ENCODE results near the gene SETD1B.
"Not testable (repeated sequence)": the region's sequence is repeated elsewhere in the genome, so short reads cannot be mapped to it uniquely, and the experiment has no call there.

The SETD1B gene

DNA sequence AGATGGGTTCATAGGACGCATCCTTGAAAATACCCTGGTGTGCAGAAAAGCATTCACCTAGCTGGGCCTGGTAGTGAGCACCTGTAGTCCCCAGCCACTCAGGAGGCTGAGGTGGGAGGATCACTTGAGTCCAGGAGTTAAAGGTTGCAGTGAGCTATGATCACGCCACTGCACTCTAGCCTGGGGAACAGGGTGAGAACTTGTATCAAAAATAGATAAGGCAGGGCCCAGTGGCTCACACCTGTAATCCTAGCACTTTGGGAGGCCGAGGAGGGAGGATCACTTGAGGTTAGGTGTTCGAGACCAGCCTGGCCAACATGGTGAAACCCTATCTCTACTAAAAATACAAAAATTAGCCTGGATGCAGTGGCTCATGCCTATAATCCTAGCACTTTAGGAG lies 56.9 kb downstream of the SETD1B start:
- not testable (repeated sequence) for DNase-seq; H3K4me1 Mint-ChIP-seq (ENCODE audit: low read depth in 2 of 2); H3K9me3 Mint-ChIP-seq; H3K4me3 Mint-ChIP-seq; H3K36me3 Mint-ChIP-seq (ENCODE audit: insufficient read depth); H3K27ac Mint-ChIP-seq; ATAC-seq (replicated peaks); H3K27me3 Mint-ChIP-seq

DNA sequence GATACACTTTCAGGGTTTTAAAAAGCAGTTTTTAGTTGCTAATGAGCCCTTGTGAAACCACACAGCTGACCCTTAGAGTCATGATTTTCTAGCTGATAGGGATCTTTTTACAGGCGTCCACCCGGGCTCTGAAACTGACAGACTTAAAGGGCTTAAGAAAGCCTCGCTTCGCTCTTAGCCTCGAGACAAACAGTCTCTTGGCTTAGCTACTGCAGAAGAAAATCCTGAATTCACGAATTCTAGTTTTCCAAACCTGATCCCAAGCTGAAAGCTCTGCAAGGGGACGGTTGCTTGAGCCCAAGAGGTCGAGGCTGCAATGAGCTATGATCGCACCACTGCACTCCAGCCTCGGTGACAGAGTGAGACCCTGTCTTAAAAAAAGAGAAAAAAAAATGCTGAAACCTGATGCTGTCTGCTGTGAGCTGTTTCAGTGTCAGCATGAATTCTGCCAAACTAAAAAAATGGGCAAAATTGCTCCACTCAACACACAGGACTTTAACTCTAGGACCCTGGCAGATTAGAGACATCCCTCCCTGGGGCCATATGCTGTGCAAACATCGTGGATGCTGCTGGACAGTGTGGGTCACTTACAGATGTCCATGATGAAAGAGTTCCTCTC lies 57.9 kb downstream of the SETD1B start:
- no peaks in the 10 kb centered on the region for H3K36me3 Mint-ChIP-seq (ENCODE audit: insufficient read depth)
- peaks cover 0 to 1% of the 10 kb centered on the region in 2 donors for H3K27me3 Mint-ChIP-seq
- no peak overlapping the region for H3K27ac Mint-ChIP-seq
- no peaks in the 10 kb centered on the region for H3K9me3 Mint-ChIP-seq
- H3K4me1 Mint-ChIP-seq (ENCODE audit: low read depth in 2 of 2): peaks cover 0 to under 1% of the 10 kb centered on the region in 2 donors
- DNase-seq (no peak), ATAC-seq (replicated peaks) (no peak)
- no peak overlapping the region for H3K4me3 Mint-ChIP-seq

DNA sequence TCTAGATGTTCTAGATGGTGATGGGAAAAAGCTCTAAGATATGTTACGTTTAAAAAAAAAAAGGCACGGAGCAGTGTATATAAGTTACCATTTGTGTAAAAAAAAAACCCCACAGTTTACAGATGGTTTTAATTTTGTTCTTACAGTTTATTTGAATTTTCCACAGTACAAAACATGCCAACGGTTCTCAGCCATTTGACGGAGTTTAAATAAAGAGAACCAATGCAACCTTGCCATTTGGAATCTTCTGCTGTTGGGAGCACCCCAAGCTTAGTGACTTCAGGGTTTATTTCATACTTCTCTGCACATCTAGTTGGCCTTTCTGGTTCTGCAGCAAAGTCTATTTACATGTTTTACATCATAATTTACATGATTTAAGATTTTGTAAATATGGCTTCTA lies 62.5 kb downstream of the SETD1B start:
- H3K9me3 Mint-ChIP-seq: no peaks in the 10 kb centered on the region
- H3K4me3 Mint-ChIP-seq: no peak overlapping the region
- no peaks in the 10 kb centered on the region for H3K4me1 Mint-ChIP-seq (ENCODE audit: low read depth in 2 of 2)
- DNase-seq (no peak), ATAC-seq (replicated peaks) (no peak)
- no peaks in the 10 kb centered on the region for H3K36me3 Mint-ChIP-seq (ENCODE audit: insufficient read depth)
- H3K27ac Mint-ChIP-seq: no peak overlapping the region
- H3K27me3 Mint-ChIP-seq: no peaks in the 10 kb centered on the region

DNA sequence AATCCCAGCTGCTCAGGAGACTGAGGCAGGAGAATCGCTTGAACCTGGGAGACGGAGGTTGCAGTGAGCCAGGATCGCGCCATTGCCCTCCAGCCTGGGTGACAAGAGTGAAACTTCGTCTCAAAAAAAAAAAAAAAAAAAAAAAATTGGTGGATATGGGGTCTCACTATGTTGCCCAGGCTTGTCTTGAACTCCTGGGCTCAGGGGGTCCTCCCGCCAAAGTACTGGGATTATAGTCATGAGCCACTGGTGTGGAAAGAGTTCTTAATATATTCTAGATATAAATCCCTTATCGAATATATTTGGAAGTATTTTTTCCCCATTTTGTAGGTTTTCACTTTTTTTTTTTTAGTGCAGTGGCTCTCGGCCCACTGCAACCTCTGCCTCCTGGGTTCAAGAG lies 65.4 kb downstream of the SETD1B start:
- H3K27me3 Mint-ChIP-seq; H3K4me1 Mint-ChIP-seq (ENCODE audit: low read depth in 2 of 2); H3K36me3 Mint-ChIP-seq (ENCODE audit: insufficient read depth); H3K27ac Mint-ChIP-seq; DNase-seq; H3K4me3 Mint-ChIP-seq; H3K9me3 Mint-ChIP-seq; ATAC-seq (replicated peaks): not testable (repeated sequence)

- no peak for DNase-seq
- no peak for ATAC-seq (replicated peaks)
- H3K4me1 Mint-ChIP-seq (ENCODE audit: low read depth in 2 of 2): no peaks in the 10 kb centered on the region
- H3K36me3 Mint-ChIP-seq (ENCODE audit: insufficient read depth): no peaks in the 10 kb centered on the region
- no peaks in the 10 kb centered on the region for H3K9me3 Mint-ChIP-seq
- H3K27me3 Mint-ChIP-seq: no peaks in the 10 kb centered on the region
- no peak overlapping the region for H3K4me3 Mint-ChIP-seq
- no peak overlapping the region for H3K27ac Mint-ChIP-seq
Observed at GRCh38 chr12:121871467-121871866, 67.7 kb downstream of the SETD1B start.

DNA sequence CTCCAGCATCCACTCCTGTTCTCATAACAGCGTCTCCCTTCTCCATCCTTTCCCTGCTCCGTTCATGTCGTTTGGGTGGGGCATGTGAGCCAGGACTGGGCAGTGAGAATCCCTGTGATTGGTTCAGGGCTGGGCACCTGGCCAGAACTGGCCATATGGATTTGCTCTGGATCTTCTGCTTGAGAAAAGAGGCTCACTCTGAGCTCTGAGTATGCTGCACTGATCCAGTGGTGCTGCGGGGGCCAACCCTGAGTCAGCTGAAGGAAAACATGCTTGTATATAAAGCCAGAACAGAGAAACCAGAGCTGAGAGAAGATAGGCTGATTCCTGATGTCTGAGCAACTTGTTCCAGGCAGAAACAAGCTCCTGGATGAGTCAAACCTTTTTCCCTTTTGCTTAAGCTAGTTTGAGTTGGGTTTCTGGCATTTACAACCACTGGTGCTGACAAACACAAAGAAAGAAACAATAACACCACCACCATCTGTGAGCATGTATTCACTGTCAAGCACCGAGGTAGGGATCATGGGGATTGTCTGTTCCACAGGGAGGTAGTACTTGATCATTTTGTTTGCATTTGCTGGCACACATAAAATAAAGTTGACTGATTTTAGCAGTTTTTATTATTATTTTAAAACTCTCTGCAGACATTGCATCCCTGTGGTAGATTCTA lies 68.9 kb downstream of the SETD1B start:
- ATAC-seq (replicated peaks) (no peak), DNase-seq (no peak)
- H3K9me3 Mint-ChIP-seq: no peaks in the 10 kb centered on the region
- H3K27me3 Mint-ChIP-seq: no peaks in the 10 kb centered on the region
- H3K27ac Mint-ChIP-seq: no peak overlapping the region
- no peak overlapping the region for H3K4me3 Mint-ChIP-seq
- H3K36me3 Mint-ChIP-seq (ENCODE audit: insufficient read depth): no peaks in the 10 kb centered on the region
- H3K4me1 Mint-ChIP-seq (ENCODE audit: low read depth in 2 of 2): no peaks in the 10 kb centered on the region

DNA sequence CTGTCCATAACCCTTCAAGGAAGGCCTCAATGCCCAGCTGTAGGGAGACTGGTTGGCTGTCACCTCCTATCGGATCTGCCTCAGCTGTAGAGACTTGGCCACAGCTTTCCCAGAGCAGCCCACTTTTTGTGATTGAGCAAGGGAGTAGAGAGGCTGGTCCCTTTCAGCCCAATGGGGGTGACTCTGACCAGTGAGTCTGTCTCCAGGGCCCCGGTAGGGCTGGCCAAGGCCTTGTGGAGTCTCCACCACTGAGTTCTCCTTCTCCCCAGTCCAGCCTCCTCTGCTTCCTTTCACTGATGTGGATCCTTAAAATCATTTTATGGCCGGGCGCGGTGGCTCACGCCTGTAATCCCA lies 69.4 kb downstream of the SETD1B start:
- Mint-ChIP-seq H3K27ac (no peak overlapping the region), H3K27me3 (no peaks in the 10 kb centered on the region), H3K4me1 (ENCODE audit: low read depth in 2 of 2) (no peaks in the 10 kb centered on the region), H3K36me3 (ENCODE audit: insufficient read depth) (no peaks in the 10 kb centered on the region), H3K4me3 (no peak overlapping the region), H3K9me3 (no peaks in the 10 kb centered on the region)
- DNase-seq (no peak), ATAC-seq (replicated peaks) (no peak)

- Mint-ChIP-seq H3K36me3 (ENCODE audit: insufficient read depth) (no peaks in the 10 kb centered on the region), H3K4me1 (ENCODE audit: low read depth in 2 of 2) (no peaks in the 10 kb centered on the region), H3K4me3 (no peak overlapping the region), H3K9me3 (no peaks in the 10 kb centered on the region), H3K27ac (no peak overlapping the region), H3K27me3 (no peaks in the 10 kb centered on the region)
- ATAC-seq (replicated peaks) (no peak), DNase-seq (no peak)
Observed at GRCh38 chr12:121874071-121874470, 70.3 kb downstream of the SETD1B start.

DNA sequence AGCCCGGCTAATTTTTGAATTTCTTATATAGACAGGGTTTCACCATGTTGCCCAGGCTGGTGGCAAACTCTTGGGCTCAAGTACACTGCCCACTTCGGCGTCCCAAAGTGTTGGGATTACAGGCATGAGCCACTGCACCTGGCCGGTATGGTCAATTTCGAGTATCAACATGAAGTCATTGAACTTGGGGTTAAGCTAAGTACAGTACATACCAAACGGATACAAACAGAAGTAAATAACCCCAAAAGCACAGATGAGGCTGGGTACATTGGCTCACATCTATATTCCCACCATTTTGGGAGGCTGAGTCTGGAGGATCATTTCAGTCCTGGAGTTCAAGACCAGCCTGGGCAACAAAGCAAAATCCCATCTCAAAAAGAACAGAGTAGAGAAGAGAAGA lies 71.8 kb downstream of the SETD1B start:
- no peak for ATAC-seq (replicated peaks)

DNA sequence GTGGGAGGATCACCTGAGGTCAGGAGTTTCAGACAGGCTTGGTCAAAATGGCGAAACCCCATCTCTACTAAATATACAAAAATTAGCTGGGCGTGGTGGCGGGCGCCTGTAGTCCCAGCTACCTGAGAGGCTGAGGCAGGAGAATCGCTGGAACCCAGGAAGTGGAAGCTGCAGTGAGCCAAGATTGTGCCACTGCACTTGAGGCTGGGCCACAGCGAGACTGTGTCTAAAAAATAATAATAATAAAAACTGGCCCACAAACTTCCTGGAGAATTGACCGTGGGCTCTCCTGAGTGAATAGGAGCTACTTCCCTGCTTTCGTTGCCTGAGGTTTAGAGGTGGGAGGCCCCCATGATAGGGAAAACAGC lies 72.3 kb downstream of the SETD1B start:
- H3K4me1 Mint-ChIP-seq (ENCODE audit: low read depth in 2 of 2); H3K27me3 Mint-ChIP-seq; H3K4me3 Mint-ChIP-seq; H3K36me3 Mint-ChIP-seq (ENCODE audit: insufficient read depth); DNase-seq; ATAC-seq (replicated peaks); H3K27ac Mint-ChIP-seq; H3K9me3 Mint-ChIP-seq: not testable (repeated sequence)

More for the DNA sequence above, 71.8 kb downstream of the SETD1B start:
- Mint-ChIP-seq H3K27me3 (no peaks in the 10 kb centered on the region), H3K9me3 (no peaks in the 10 kb centered on the region), H3K4me1 (ENCODE audit: low read depth in 2 of 2) (no peaks in the 10 kb centered on the region), H3K4me3 (no peak overlapping the region), H3K27ac (no peak overlapping the region), H3K36me3 (ENCODE audit: insufficient read depth) (no peaks in the 10 kb centered on the region)
- no peak for DNase-seq

Measured in effector memory CD8-positive, alpha-beta T cell (primary cell).